ENCODE results near the gene IMPDH2.
"Not testable (repeated sequence)": the region's sequence is repeated elsewhere in the genome, so short reads cannot be mapped to it uniquely, and the experiment has no call there.

DNA sequence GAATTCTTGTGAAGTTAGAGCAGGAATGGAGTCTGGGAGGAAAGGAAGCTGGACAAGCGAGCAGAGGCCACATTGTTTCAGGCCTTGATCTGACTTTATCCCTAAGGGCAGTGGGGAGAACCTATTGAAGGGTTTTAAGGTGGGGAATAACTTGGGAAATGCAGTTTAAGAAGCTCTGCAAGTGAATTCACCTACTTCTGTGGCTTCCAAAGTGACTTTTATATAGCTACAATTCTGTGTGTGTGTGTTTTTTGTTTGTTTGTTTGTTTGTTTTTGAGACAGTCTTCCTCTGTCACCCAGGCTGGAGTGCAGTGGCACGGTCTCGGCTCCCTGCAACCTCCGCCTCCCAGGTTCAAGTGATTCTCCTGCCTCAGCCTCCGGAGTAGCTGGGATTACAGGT, 20.6 kb downstream of the IMPDH2 start:
- TF ChIP-seq POLR2AphosphoS5, POLR2A, EP300 (IDR thresholded peaks at IDR 0.05): not testable (repeated sequence)
- TF ChIP-seq, protein P1, sequence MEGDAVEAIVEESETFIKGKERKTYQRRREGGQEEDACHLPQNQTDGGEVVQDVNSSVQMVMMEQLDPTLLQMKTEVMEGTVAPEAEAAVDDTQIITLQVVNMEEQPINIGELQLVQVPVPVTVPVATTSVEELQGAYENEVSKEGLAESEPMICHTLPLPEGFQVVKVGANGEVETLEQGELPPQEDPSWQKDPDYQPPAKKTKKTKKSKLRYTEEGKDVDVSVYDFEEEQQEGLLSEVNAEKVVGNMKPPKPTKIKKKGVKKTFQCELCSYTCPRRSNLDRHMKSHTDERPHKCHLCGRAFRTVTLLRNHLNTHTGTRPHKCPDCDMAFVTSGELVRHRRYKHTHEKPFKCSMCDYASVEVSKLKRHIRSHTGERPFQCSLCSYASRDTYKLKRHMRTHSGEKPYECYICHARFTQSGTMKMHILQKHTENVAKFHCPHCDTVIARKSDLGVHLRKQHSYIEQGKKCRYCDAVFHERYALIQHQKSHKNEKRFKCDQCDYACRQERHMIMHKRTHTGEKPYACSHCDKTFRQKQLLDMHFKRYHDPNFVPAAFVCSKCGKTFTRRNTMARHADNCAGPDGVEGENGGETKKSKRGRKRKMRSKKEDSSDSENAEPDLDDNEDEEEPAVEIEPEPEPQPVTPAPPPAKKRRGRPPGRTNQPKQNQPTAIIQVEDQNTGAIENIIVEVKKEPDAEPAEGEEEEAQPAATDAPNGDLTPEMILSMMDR (IDR thresholded peaks at IDR 0.05) = not testable (repeated sequence)
